Sigmoid colon (tissue), 7 donors: Measurements from ENCODE around the gene ROBO1. TPM values are rescaled to one million over a fixed set of nuclear protein-coding genes. Genes with fewer than 3 reads are reported as not detected.

Experiments
- DNase-seq: peaks from one replicate; pipeline ENCODE4 v3.0.0-alpha.2; 2019
- H3K27ac ChIP-seq, 4 donors: fragments of 200-600 bp; sonication (generic); one replicate each; pipeline ENCODE4 v1.5.1; 2016 to 2019; ENCODE audit warnings: mild to moderate bottlenecking in 1 of 4
- H3K27me3 ChIP-seq, 3 donors: fragments of 200-600 bp; sonication (generic); one replicate each; pipeline ENCODE4 v1.5.1; 2019; ENCODE audit warnings: mild to moderate bottlenecking in 1 of 3
- H3K36me3 ChIP-seq, 4 donors: fragments of 200-600 bp; sonication (generic); one replicate each; pipeline ENCODE4 v1.5.1; 2016 to 2019
- H3K4me1 ChIP-seq, 4 donors: fragments of 200-600 bp; sonication (generic); one replicate each; pipeline ENCODE4 v1.5.1; 2017 to 2019
- H3K4me3 ChIP-seq, 4 donors: fragments of 200-600 bp; sonication (generic); one replicate each; pipeline ENCODE4 v1.5.1; 2017 to 2019; ENCODE audit warnings: mild to moderate bottlenecking in 2 of 4, moderate library complexity in 1 of 4
- H3K9me3 ChIP-seq, 4 donors: fragments of 200-600 bp in 3 of 4; sonication (generic) in 3 of 4; one replicate each; pipeline versions ENCODE4 v1.5.1 to v1.6.1; 2013 to 2019
- EP300 ChIP-seq, 4 donors: sonication (generic); formaldehyde crosslinking; IDR thresholded peaks; one replicate each; pipeline ENCODE4 v1.6.1; 2017; ENCODE audit warnings: antibody characterized with exemption in 4 of 4
- POLR2A ChIP-seq, 2 donors: fragments of 450-650 bp; IDR thresholded peaks; one replicate each; pipeline ENCODE4 v1.6.1; 2016; ENCODE audit warnings: antibody characterized with exemption in 2 of 2, mild to moderate bottlenecking in 2 of 2, moderate library complexity in 2 of 2
- POLR2AphosphoS5 ChIP-seq, 4 donors: sonication (generic); formaldehyde crosslinking; IDR thresholded peaks; one replicate each; pipeline ENCODE4 v1.6.1; 2017; ENCODE audit warnings: antibody characterized with exemption in 4 of 4
- WGBS, 2 donors: extraction: QIAGEN DNeasy Blood & Tissue Kit; methylation state at CpG; one replicate each; pipeline ENCODE4 v1.1.7; 2013; 5-methylcytosine and 5-hydroxymethylcytosine counted together
- intact Hi-C: fragments of 100-400 bp; cut with DNase I; formaldehyde crosslinking; loops from one replicate; pipeline ENCODE4 v1.15.1; 2023
- polyA plus RNA-seq, 3 donors: library from polyadenylated mRNA; stranded (reverse); fragments of 200-250 nt; gene quantifications; one replicate each; pipeline ENCODE4 v1.2.3, GENCODE V29; 2013
- total RNA-seq, 4 donors: library from RNA; depleted of rRNA; stranded (reverse); fragments of >200 nt; gene quantifications; one replicate each; pipeline ENCODE4 v1.1.0, GENCODE V29; 2016
- TF ChIP-seq, protein P1 (sequence below), 4 experiments: fragments of 450-650 bp in 3 of 4; fragments of 200-600 bp in 1 of 4; IDR thresholded peaks; one replicate each; pipeline ENCODE4 v1.5.1; 2016 to 2019; ENCODE audit warnings: antibody characterized with exemption in 4 of 4, mild to moderate bottlenecking in 3 of 4, moderate library complexity in 2 of 4
- donor health status: healthy with polysubstance abuse.
- donor health status: Bipolar disorder and iron deficiency.
- donor health status: healthy.

ROBO1 gene
- total and polyA plus RNA-seq, 7 donors: 0.69 to 45.7 (median 32.4) TPM

DNA sequence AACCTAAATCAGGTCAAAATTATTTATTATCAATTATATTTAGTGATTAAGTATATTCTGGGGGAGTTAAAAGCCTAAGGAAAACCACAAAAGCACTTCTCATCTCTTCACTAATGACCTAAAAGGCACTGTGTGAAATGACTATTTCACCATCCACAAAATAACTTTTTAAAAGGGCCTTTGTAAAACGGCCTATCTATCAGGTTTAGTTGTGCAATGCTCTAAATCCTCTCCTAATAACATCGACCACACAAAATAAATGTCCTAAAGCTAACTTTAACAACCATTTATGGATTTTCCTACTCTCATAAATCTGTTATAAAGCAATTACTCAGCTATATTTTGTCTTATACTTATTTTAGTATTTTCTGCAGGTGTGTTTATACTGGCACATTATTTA, 1066.3 kb downstream of the ROBO1 start:
- Histone ChIP-seq H3K4me3 (no peak overlapping the region), H3K9me3 (no peaks in the 10 kb centered on the region), H3K27me3 (no peaks in the 10 kb centered on the region), H3K4me1 (peaks cover 0 to 8% (median 6%) of the 10 kb centered on the region in 4 donors), H3K27ac (no peak overlapping the region), H3K36me3 (no peaks in the 10 kb centered on the region)
- intact Hi-C loops: no loop called here
- 39 to 60% methylated on average over 2 of the region's 2 CpGs for WGBS, 2 donors
- TF ChIP-seq POLR2A (IDR thresholded peaks at IDR 0.05): no peak
- TF ChIP-seq, protein P1, sequence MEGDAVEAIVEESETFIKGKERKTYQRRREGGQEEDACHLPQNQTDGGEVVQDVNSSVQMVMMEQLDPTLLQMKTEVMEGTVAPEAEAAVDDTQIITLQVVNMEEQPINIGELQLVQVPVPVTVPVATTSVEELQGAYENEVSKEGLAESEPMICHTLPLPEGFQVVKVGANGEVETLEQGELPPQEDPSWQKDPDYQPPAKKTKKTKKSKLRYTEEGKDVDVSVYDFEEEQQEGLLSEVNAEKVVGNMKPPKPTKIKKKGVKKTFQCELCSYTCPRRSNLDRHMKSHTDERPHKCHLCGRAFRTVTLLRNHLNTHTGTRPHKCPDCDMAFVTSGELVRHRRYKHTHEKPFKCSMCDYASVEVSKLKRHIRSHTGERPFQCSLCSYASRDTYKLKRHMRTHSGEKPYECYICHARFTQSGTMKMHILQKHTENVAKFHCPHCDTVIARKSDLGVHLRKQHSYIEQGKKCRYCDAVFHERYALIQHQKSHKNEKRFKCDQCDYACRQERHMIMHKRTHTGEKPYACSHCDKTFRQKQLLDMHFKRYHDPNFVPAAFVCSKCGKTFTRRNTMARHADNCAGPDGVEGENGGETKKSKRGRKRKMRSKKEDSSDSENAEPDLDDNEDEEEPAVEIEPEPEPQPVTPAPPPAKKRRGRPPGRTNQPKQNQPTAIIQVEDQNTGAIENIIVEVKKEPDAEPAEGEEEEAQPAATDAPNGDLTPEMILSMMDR (IDR thresholded peaks at IDR 0.05): no peak
- TF ChIP-seq EP300 (IDR thresholded peaks at IDR 0.05): no peak
- TF ChIP-seq POLR2AphosphoS5 (IDR thresholded peaks at IDR 0.05): no peak
- DNase-seq: no peak

DNA sequence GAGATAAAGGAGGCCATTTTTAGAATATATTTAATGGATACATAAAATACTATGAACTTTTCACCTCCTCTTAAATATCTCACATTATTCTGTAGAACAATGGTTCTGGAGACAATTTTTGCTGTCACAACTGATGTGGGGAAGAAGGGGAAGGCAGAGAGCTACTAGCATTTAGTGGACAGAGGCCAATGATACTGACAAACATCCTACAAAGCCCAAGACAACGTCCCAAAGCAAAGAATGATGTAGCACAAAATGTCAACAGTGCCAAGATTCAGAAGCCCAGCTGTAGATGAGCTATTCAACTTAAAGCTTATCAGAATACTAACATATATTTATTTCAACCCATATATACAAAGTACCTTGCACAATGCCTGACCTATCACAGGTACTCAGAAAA, 1069.4 kb downstream of the ROBO1 start:
- TF ChIP-seq POLR2AphosphoS5 (IDR thresholded peaks at IDR 0.05) (no peak), POLR2A (IDR thresholded peaks at IDR 0.05) (no peak), EP300 (IDR thresholded peaks at IDR 0.05) (no peak)
- TF ChIP-seq, protein P1 (IDR thresholded peaks at IDR 0.05): no peak
- Histone ChIP-seq H3K27ac (no peak overlapping the region), H3K4me3 (no peak overlapping the region), H3K9me3 (no peaks in the 10 kb centered on the region), H3K27me3 (no peaks in the 10 kb centered on the region), H3K4me1 (peaks cover 0 to 8% (median 6%) of the 10 kb centered on the region in 4 donors), H3K36me3 (no peaks in the 10 kb centered on the region)
- 13 to 52% methylated on average over 1 of the region's 1 CpG for WGBS, 2 donors
- no peak for DNase-seq
- intact Hi-C loops: no loop called here

DNA sequence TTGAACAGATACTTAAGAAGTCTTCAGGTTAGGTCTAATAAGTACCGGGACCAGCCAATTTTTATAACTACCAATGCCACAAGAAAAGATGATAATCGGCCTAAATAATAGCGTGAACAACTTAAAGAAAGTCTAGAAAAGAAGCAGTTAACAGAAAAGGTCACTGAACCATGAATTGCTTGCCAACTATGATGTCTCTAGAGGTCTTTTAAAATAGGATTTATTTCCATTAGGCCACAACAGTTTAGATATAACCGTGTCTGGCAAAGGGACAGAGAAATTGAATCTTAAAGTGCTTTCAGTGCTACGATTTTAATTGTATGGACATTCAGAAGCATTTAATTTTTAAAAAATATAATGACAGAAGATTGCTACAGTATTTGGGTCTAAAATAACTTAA, 1070.4 kb downstream of the ROBO1 start:
- no peaks in the 10 kb centered on the region for H3K27me3 ChIP-seq
- TF ChIP-seq POLR2A (IDR thresholded peaks at IDR 0.05) (no peak), POLR2AphosphoS5 (IDR thresholded peaks at IDR 0.05) (no peak), EP300 (IDR thresholded peaks at IDR 0.05) (no peak)
- TF ChIP-seq, protein P1 (IDR thresholded peaks at IDR 0.05): no peak
- no peaks in the 10 kb centered on the region for H3K9me3 ChIP-seq
- H3K4me3 ChIP-seq: no peak overlapping the region
- 63 to 78% methylated on average over 5 of the region's 5 CpGs for WGBS, 2 donors
- DNase-seq: no peak
- peaks cover 0 to 8% (median 6%) of the 10 kb centered on the region in 4 donors for H3K4me1 ChIP-seq
- intact Hi-C loops: no loop called here
- no peaks in the 10 kb centered on the region for H3K36me3 ChIP-seq
- no peak overlapping the region for H3K27ac ChIP-seq

DNA sequence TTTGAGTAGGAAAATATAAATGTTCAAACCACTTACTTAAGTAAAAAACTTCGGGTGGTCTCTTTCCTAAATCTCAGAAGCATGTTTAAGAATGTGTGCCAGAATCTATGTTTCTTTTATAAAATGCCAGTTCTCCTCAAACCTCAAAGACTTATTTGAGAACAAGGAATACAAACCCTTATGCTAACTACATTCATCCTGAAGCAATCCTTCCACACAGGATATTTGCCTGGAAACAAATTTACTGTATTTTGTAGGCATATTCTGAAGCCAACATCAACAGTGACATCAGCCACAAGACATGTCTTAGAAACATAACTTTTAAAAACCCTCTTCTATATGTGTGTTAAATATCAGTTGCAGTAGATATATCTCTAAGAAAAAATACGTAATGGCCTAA, 1077.0 kb downstream of the ROBO1 start:
- no peaks in the 10 kb centered on the region for H3K27me3 ChIP-seq
- no peaks in the 10 kb centered on the region for H3K9me3 ChIP-seq
- no peak overlapping the region for H3K27ac ChIP-seq
- no peak overlapping the region for H3K4me3 ChIP-seq
- TF ChIP-seq POLR2AphosphoS5 (IDR thresholded peaks at IDR 0.05): no peak
- TF ChIP-seq EP300 (IDR thresholded peaks at IDR 0.05): no peak
- TF ChIP-seq POLR2A (IDR thresholded peaks at IDR 0.05): no peak
- WGBS, 2 donors: 18 to 30% methylated on average over 2 of the region's 2 CpGs
- H3K4me1 ChIP-seq: no peaks in the 10 kb centered on the region
- H3K36me3 ChIP-seq: no peaks in the 10 kb centered on the region
- DNase-seq: no peak
- intact Hi-C loops: no loop called here

DNA sequence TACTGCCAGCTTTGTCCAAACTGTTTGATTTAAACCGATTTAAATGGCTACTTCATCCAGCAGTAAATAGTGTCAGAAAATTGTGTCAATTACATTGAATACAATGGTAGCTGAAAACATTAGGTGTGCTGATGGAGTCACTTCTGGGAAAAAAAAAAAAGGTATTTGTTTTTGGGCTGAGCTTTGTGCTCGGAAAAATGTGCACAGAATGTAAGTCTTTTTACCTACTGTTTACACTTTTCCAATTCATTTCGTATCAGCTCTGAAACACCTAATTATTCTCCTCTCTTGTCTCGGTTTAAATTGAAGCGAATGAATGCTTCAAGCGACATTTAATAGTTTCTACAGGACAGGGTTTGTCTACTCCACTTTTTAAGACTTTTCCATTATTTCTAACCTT, 1078.4 kb downstream of the ROBO1 start:
- no peak for DNase-seq
- intact Hi-C loops: no loop called here
- H3K9me3 ChIP-seq: no peaks in the 10 kb centered on the region
- TF ChIP-seq EP300 (IDR thresholded peaks at IDR 0.05): no peak
- H3K36me3 ChIP-seq: peaks cover 0 to 12% (median 0%) of the 10 kb centered on the region in 4 donors
- H3K4me3 ChIP-seq: no peak overlapping the region
- H3K27ac ChIP-seq: no peak overlapping the region
- no peaks in the 10 kb centered on the region for H3K4me1 ChIP-seq
- no peaks in the 10 kb centered on the region for H3K27me3 ChIP-seq
- 81 to 85% methylated on average over 6 of the region's 6 CpGs for WGBS, 2 donors

DNA sequence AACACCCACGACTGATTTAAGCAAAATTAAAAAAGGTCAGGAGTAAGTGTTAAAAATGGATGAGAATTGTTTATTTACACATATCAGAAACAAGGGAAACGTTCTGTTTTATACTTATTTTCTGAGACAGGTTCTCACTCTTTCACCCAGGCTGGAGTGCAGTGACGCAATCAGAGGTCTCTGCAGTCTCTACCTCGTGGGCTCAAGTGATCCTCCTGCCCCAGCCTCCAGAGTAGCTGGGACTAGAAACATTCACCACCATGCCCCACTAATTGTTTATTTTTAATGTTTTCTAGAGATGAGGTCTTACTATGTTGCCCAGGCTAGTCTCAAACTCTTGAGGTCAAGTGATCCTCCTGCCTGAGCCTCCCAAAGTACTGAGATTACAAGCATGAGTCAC, 1080.3 kb downstream of the ROBO1 start:
- WGBS, 2 donors: 72 to 82% methylated on average over 4 of the region's 4 CpGs
- H3K27me3 ChIP-seq: no peaks in the 10 kb centered on the region
- no peak overlapping the region for H3K4me3 ChIP-seq
- no peak for DNase-seq
- no peaks in the 10 kb centered on the region for H3K9me3 ChIP-seq
- no peak overlapping the region for H3K27ac ChIP-seq
- intact Hi-C loops: no loop called here
- TF ChIP-seq POLR2A (IDR thresholded peaks at IDR 0.05) (no peak), POLR2AphosphoS5 (IDR thresholded peaks at IDR 0.05) (no peak), EP300 (IDR thresholded peaks at IDR 0.05) (no peak)
- TF ChIP-seq, protein P1 (IDR thresholded peaks at IDR 0.05): no peak
- peaks cover 0 to 17% (median 0%) of the 10 kb centered on the region in 4 donors for H3K36me3 ChIP-seq
- H3K4me1 ChIP-seq: no peaks in the 10 kb centered on the region
